K562 (cell line): ENCODE measurements around the gene GABRD. TPM values are rescaled to one million over a fixed set of nuclear protein-coding genes. Genes with fewer than 3 reads are reported as not detected.

Experiments
- CTBP1 ChIP-seq: fragments of 450-650 bp; IDR thresholded peaks from 2 replicates; pipeline ENCODE4 v1.6.1; 2016; ENCODE audit warnings: borderline replicate concordance
- CTCF ChIP-seq, 3 experiments: IDR thresholded peaks in 2 of 3; conservative IDR thresholded peaks in 1 of 3; 2 replicates each; pipeline ENCODE4 v1.5.1; 2011 to 2012; ENCODE audit warnings: low read length in 3 of 3, mild to moderate bottlenecking in 3 of 3, control low read depth in 2 of 3, improper control_type of control experiment in 1 of 3, inconsistent platforms in 1 of 3, low read depth in 1 of 3, mixed read lengths in 1 of 3, moderate library complexity in 1 of 3; ENCODE audit not compliant: insufficient read depth in 2 of 3
- CTCFL ChIP-seq: IDR thresholded peaks from 2 replicates; pipeline ENCODE4 v1.6.1; 2011; ENCODE audit warnings: borderline replicate concordance, low read depth, mild to moderate bottlenecking, moderate library complexity, low read length; ENCODE audit not compliant: insufficient read depth, poor library complexity, severe bottlenecking
- DEAF1 ChIP-seq: fragments of 450-650 bp; formaldehyde crosslinking; IDR thresholded peaks from 2 replicates; pipeline ENCODE4 v1.4.0; 2020; ENCODE audit warnings: mild to moderate bottlenecking, moderate library complexity
- KAT7 ChIP-seq: sonication (generic); formaldehyde crosslinking; IDR thresholded peaks from 2 replicates; pipeline ENCODE4 v1.8.0; 2022; ENCODE audit warnings: missing genetic modification reagents, mild to moderate bottlenecking, borderline replicate concordance
- MAZ ChIP-seq, 2 experiments: fragments of 450-650 bp in 1 of 2; sonication (generic) in 1 of 2; formaldehyde crosslinking; IDR thresholded peaks in 1 of 2; conservative IDR thresholded peaks in 1 of 2; 2 replicates each; pipeline versions ENCODE4 v1.4.0 to v1.5.0; 2020; ENCODE audit warnings: mild to moderate bottlenecking in 1 of 2, missing genetic modification reagents in 1 of 2
- POLR3A ChIP-seq: IDR thresholded peaks from 2 replicates; pipeline ENCODE4 v1.6.1; 2011; ENCODE audit warnings: borderline replicate concordance, mild to moderate bottlenecking, moderate library complexity; ENCODE audit not compliant: insufficient read length, insufficient read depth; ENCODE audit errors: extremely low read depth
- SMARCA4 ChIP-seq: fragments of 450-650 bp; IDR thresholded peaks from 2 replicates; pipeline ENCODE4 v1.6.1; 2016
- SMC3 ChIP-seq: conservative IDR thresholded peaks from 2 replicates; pipeline ENCODE4 v1.6.1; 2011; ENCODE audit warnings: low read depth, low read length, improper control_type of control experiment; ENCODE audit not compliant: insufficient read depth
- TBP ChIP-seq: optimal IDR thresholded peaks from 2 replicates; pipeline ENCODE3; 2011; ENCODE audit warnings: low read depth, low read length, improper control_type of control experiment
- TFAP4 ChIP-seq: sonication (generic); formaldehyde crosslinking; IDR thresholded peaks from 2 replicates; pipeline ENCODE4 v1.8.0; 2022; ENCODE audit warnings: missing genetic modification reagents, mild to moderate bottlenecking, moderate library complexity, borderline replicate concordance
- UBTF ChIP-seq, 2 experiments: IDR thresholded peaks; 2 replicates each; pipeline ENCODE4 v1.6.1; 2012; ENCODE audit warnings: improper control_type of control experiment in 2 of 2, low read depth in 2 of 2, low read length in 2 of 2, borderline replicate concordance in 1 of 2
- XRCC5 ChIP-seq: fragments of 200-400 bp; formaldehyde crosslinking; IDR thresholded peaks from 2 replicates; pipeline ENCODE4 v1.6.1; 2017; ENCODE audit warnings: low read depth, mild to moderate bottlenecking, low read length
- ZEB2 ChIP-seq: fragments of 450-650 bp; IDR thresholded peaks from 2 replicates; pipeline ENCODE4 v1.6.1; 2016
- polyA plus RNA-seq, 8 experiments: library from polyadenylated mRNA; depleted of rRNA in 4 of 8; stranded (reverse) in 5 of 8; unstranded in 3 of 8; fragments of >200 nt; fragmentation: Nextera tagmentation in 2 of 8; fragmentation: Illumina TruSeq in 1 of 8; extraction: Ambion mirVana in 2 of 8; extraction: Trizol in 1 of 8; gene quantifications; 2 replicates each; pipeline versions ENCODE4 v1.2.1 to v1.2.3, GENCODE V29; 2011 to 2014; ENCODE audit warnings: inconsistent platforms in 1 of 8, missing spikeins in 1 of 8
- total RNA-seq, 7 experiments: library from RNA; depleted of rRNA in 6 of 7; stranded (reverse); fragments of >200 nt in 6 of 7; fragmentation: Illumina TruSeq in 2 of 7; extraction: Trizol in 2 of 7; gene quantifications; 2 replicates each; pipeline versions ENCODE4 v1.2.1 to v1.2.3, GENCODE V29; 2011 to 2021; ENCODE audit warnings: low replicate concordance in 1 of 7

The GABRD gene
- total and polyA plus RNA-seq, 9 of the 15 experiments (the other 6 are each of a cell fraction or from before 2014, with no cell fraction given), result 0.07 TPM; not detected in 8

- peak; percentile 52 for TF ChIP-seq CTBP1
- TF ChIP-seq SMC3, result peak; percentile 83
- TF ChIP-seq MAZ (CRISPR knock-in tag; conservative IDR thresholded peaks at IDR 0.05 in 1 of 2, IDR thresholded peaks at IDR 0.05 in 1 of 2), result peak in 1 of 2 experiments; percentile 76; a peak in 2 of 4 replicates
- peak; percentile 19 for TF ChIP-seq TBP
- no peak for TF ChIP-seq POLR3A
- no peak for TF ChIP-seq SMARCA4
- TF ChIP-seq UBTF (IDR thresholded peaks at IDR 0.05; ENCODE audit: borderline replicate concordance in 1 of 2, low read depth in 2 of 2, low read length in 2 of 2), result peak; percentile 68 to 80; a peak in 2 of 4 replicates
- 0 out of 2 replicates have a peak, but pooled peaks have one; percentile 54 for TF ChIP-seq XRCC5
- TF ChIP-seq TFAP4 (CRISPR knock-in tag), result peak; percentile 68; the same call in 1 of the 2 replicates
- peak; percentile 58 for TF ChIP-seq DEAF1
- TF ChIP-seq CTCF (IDR thresholded peaks at IDR 0.05 in 2 of 3, conservative IDR thresholded peaks at IDR 0.05 in 1 of 3; ENCODE audit: insufficient read depth in 2 of 3, low read depth in 1 of 3, low read length in 3 of 3), result peak; percentile 93 to 97 (median 94)
- no peak for TF ChIP-seq KAT7
- TF ChIP-seq CTCFL, result peak; percentile 73
- peak; percentile 65 for TF ChIP-seq ZEB2
Observed at GRCh38 chr1:2046174-2046917, 27.2 kb downstream of the GABRD start (continued).
